Panc1 (cell line): ENCODE results near the gene NUP188. TPM values are rescaled to one million over a fixed set of nuclear protein-coding genes. Genes with fewer than 3 reads are reported as not detected.

Experiments
- ATAC-seq: fragments of 200-7000 bp; cut with Tn5 transposase; 2 replicates; pipeline ENCODE4 v1.9.1; 2020; ENCODE audit warnings: mild to moderate bottlenecking, moderate library complexity
- BruUV-seq: library from RNA; stranded (reverse); fragments of 400-500 nt; replicated peaks from 2 replicates; lab custom pipeline; 2021; lab: Mats Ljungman, UMichigan
- CTCF ChIA-PET: fragments of 300-600 bp; sonication (Branson Sonifier 250); formaldehyde crosslinking; loops from one replicate; lab custom pipeline; 2022; ENCODE audit warnings: antibody characterized with exemption; lab: Charles Lee
- POLR2A ChIA-PET: fragments of 300-600 bp; sonication (Branson Sonifier 250); formaldehyde crosslinking; loops from one replicate; lab custom pipeline; 2022; ENCODE audit warnings: antibody characterized with exemption; lab: Charles Lee
- DNase-seq: peaks from one replicate; pipeline ENCODE4 v3.0.0-alpha.2; 2010; ENCODE audit warnings: low read depth, low spot score
- H3K27ac ChIP-seq: 2 replicates; pipeline ENCODE4 v1.5.1; 2011; ENCODE audit warnings: mild to moderate bottlenecking, low read length, inconsistent platforms
- H3K27me3 ChIP-seq: fragments of 200-500 bp; sonication (Bioruptor generic); 2 replicates; pipeline ENCODE4 v1.6.0; 2014; ENCODE audit warnings: low read length, inconsistent platforms; ENCODE audit not compliant: control insufficient read depth, insufficient read depth
- H3K36me3 ChIP-seq: fragments of 200-500 bp; sonication (Bioruptor generic); 2 replicates; pipeline ENCODE4 v1.5.1; 2014; ENCODE audit warnings: inconsistent platforms, mild to moderate bottlenecking, low read length, moderate library complexity; ENCODE audit not compliant: control insufficient read depth, insufficient read depth
- H3K4me1 ChIP-seq: 2 replicates; pipeline ENCODE4 v1.5.1; 2011; ENCODE audit warnings: inconsistent platforms, mild to moderate bottlenecking, low read length, moderate library complexity; ENCODE audit not compliant: control insufficient read depth, insufficient read depth
- H3K4me3 ChIP-seq, 2 experiments: 2 replicates each; pipeline ENCODE4 v1.5.1; 2011 to 2012; ENCODE audit warnings: low read depth in 2 of 2, low read length in 2 of 2, mild to moderate bottlenecking in 2 of 2, inconsistent platforms in 1 of 2, moderate library complexity in 1 of 2
- H3K9me3 ChIP-seq: fragments of 200-500 bp; sonication (Bioruptor generic); 2 replicates; pipeline ENCODE4 v1.5.1; 2014; ENCODE audit warnings: low read depth, mild to moderate bottlenecking, inconsistent platforms, low read length, moderate library complexity; ENCODE audit not compliant: control insufficient read depth, insufficient read depth
- CTCF ChIP-seq: fragments of 450-650 bp; IDR thresholded peaks from 2 replicates; pipeline ENCODE4 v1.5.1; 2017; ENCODE audit warnings: mild to moderate bottlenecking
- POLR2AphosphoS5 ChIP-seq: IDR thresholded peaks from 2 replicates; pipeline ENCODE4 v1.6.1; 2012; ENCODE audit warnings: mild to moderate bottlenecking, low read depth, low read length, moderate library complexity
- REST ChIP-seq, 2 experiments: IDR thresholded peaks; 2 replicates each; pipeline ENCODE4 v1.6.1; 2011 to 2012; ENCODE audit warnings: low read depth in 2 of 2, control low read depth in 1 of 2, low read length in 1 of 2, mild to moderate bottlenecking in 1 of 2, moderate library complexity in 1 of 2; ENCODE audit not compliant: insufficient read depth in 1 of 2
- SIN3A ChIP-seq: IDR thresholded peaks from 2 replicates; pipeline ENCODE4 v1.6.1; 2012; ENCODE audit warnings: low read depth, mild to moderate bottlenecking, low read length, moderate library complexity, borderline replicate concordance; ENCODE audit not compliant: insufficient read depth
- TCF7L2 ChIP-seq: IDR thresholded peaks from 2 replicates; pipeline ENCODE4 v1.6.1; 2011; ENCODE audit warnings: mild to moderate bottlenecking, low read depth, low read length, inconsistent platforms
- in situ Hi-C: cut with HindIII; loops from 2 replicates; pipeline ENCODE4 v1.10.0; 2016; ENCODE audit warnings: low sequenced_read_pairs, low pct_unique_long_range_greater_than_20kb
- intact Hi-C: fragments of 100-400 bp; cut with micrococcal nuclease; formaldehyde crosslinking; loops from one replicate; pipeline ENCODE4 v1.10.0; 2022; ENCODE audit not compliant: unreplicated experiment
- total RNA-seq: library from RNA; stranded (reverse); gene quantifications from one replicate; pipeline ENCODE4 v1.2.1, GENCODE V29; 2021; ENCODE audit not compliant: unreplicated experiment

NUP188 gene
- total RNA-seq, 1 experiment from 2014 or later: 69.9 TPM

- peaks cover 12% of the 10 kb centered on the region; the same call in 1 of the 2 replicates for H3K4me1 ChIP-seq
- H3K27ac ChIP-seq: no peak overlapping the region; the same call in 1 of the 2 replicates
- TF ChIP-seq SIN3A: no peak
- no peak for TF ChIP-seq REST (IDR thresholded peaks at IDR 0.05; ENCODE audit: insufficient read depth in 1 of 2, low read depth in 2 of 2, low read length in 1 of 2)
- TF ChIP-seq CTCF: no peak
- TF ChIP-seq POLR2AphosphoS5: no peak
- TF ChIP-seq TCF7L2: no peak
- in situ Hi-C loops (no loop called here), intact Hi-C loops (no loop called here)
- no peak for DNase-seq
- ATAC-seq: peak; percentile 36; the same call in 1 of the 2 replicates
- no peaks in the 10 kb centered on the region for H3K9me3 ChIP-seq
- H3K36me3 ChIP-seq: no peaks in the 10 kb centered on the region
- BruUV-seq: no TSS peak
- ChIA-PET POLR2A (no interaction called here), CTCF (no interaction called here)
- no peaks in the 10 kb centered on the region for H3K27me3 ChIP-seq
- H3K4me3 ChIP-seq: no peak overlapping the region
These were observed 35.9 kb upstream of the NUP188 start for GRCh38 chr9:128911529-128912035.

GRCh38 chr9:128912270-128912853, 35.1 kb upstream of the NUP188 start:
- Histone ChIP-seq H3K9me3 (no peaks in the 10 kb centered on the region), H3K4me3 (no peak overlapping the region), H3K27me3 (no peaks in the 10 kb centered on the region), H3K4me1 (peaks cover 12% of the 10 kb centered on the region; the same call in 1 of the 2 replicates), H3K36me3 (no peaks in the 10 kb centered on the region), H3K27ac (0 out of 2 replicates have a peak overlapping the region, but pooled peaks have one; percentile 29)
- in situ Hi-C loops: no loop called here
- BruUV-seq: no TSS peak
- POLR2A ChIA-PET: no interaction called here
- TF ChIP-seq SIN3A (no peak), CTCF (no peak), REST (IDR thresholded peaks at IDR 0.05; ENCODE audit: insufficient read depth in 1 of 2, low read depth in 2 of 2, low read length in 1 of 2) (no peak), TCF7L2 (no peak), POLR2AphosphoS5 (no peak)
- CTCF ChIA-PET: no interaction called here
- ATAC-seq (peak; percentile 76), DNase-seq (no peak)
- intact Hi-C loops: no loop called here
